Tibial artery (tissue), 4 donors: ENCODE measurements around the gene CDR2.
"Not testable (repeated sequence)": the region's sequence is repeated elsewhere in the genome, so short reads cannot be mapped to it uniquely, and the experiment has no call there.

Source experiments
- DNase-seq, 2 donors: peaks; one replicate each; pipeline ENCODE4 v3.0.0-alpha.2; 2019
- H3K27ac ChIP-seq, 2 donors: fragments of 200-600 bp; sonication (generic) in 1 of 2; 1 replicate in 1 of 2; 2 replicates in 1 of 2; pipeline ENCODE4 v1.5.1; 2018 to 2019; ENCODE audit warnings: mild to moderate bottlenecking in 1 of 2
- H3K27me3 ChIP-seq, 2 donors: fragments of 200-600 bp; sonication (generic) in 1 of 2; one replicate each; pipeline versions ENCODE4 v1.5.1 to v1.6.0; 2016 to 2019
- H3K36me3 ChIP-seq, 3 donors: fragments of 200-600 bp; sonication (generic) in 2 of 3; one replicate each; pipeline ENCODE4 v1.5.1; 2016 to 2019; ENCODE audit warnings: mild to moderate bottlenecking in 2 of 3
- H3K4me1 ChIP-seq, 4 donors: fragments of 200-600 bp; sonication (generic) in 2 of 4; 1 replicate in 3 of 4; 2 replicates in 1 of 4; pipeline ENCODE4 v1.5.1; 2016 to 2019
- H3K4me3 ChIP-seq, 2 donors: fragments of 200-600 bp; sonication (generic) in 1 of 2; 1 replicate in 1 of 2; 2 replicates in 1 of 2; pipeline ENCODE4 v1.5.1; 2018 to 2019; ENCODE audit warnings: mild to moderate bottlenecking in 2 of 2
- H3K9me3 ChIP-seq, 3 donors: fragments of 200-600 bp; sonication (generic) in 1 of 3; one replicate each; pipeline ENCODE4 v1.5.1; 2016 to 2019
- intact Hi-C: fragments of 100-400 bp; cut with DNase I; formaldehyde crosslinking; loops from one replicate; pipeline ENCODE4 v1.15.0; 2023; ENCODE audit warnings: low total_unique reads
- TF ChIP-seq, protein P1 (sequence below), 2 experiments: fragments of 200-600 bp in 1 of 2; fragments of 450-650 bp in 1 of 2; IDR thresholded peaks; one replicate each; pipeline ENCODE4 v1.5.1; 2017 to 2019; ENCODE audit warnings: antibody characterized with exemption in 2 of 2, mild to moderate bottlenecking in 1 of 2, moderate library complexity in 1 of 2

CDR2 gene

DNA sequence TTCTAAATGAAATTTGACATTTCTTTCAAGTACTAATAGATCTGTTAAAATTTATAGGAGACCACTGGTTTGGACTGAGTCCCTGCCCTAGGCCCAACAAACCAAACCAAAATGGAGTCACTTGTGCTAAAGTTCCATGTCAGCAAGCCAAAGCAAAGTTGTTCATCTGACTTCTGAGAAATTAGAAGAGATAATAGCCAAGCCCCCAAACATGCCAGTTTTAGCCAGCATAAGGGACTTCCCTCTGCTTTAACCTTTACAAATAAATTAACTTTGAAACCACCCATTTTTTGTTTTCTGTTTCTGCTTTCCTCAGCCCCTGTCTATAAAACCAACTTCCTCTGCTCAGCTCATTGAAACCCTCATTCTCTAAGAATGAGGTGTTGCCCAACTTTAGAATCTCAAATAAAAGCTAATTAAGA, 18.9 kb downstream of the CDR2 start:
- DNase-seq, result no peak
- peaks cover 0 to 28% (median 9%) of the 10 kb centered on the region in 4 donors for H3K4me1 ChIP-seq
- no peaks in the 10 kb centered on the region for H3K9me3 ChIP-seq
- TF ChIP-seq, protein P1, sequence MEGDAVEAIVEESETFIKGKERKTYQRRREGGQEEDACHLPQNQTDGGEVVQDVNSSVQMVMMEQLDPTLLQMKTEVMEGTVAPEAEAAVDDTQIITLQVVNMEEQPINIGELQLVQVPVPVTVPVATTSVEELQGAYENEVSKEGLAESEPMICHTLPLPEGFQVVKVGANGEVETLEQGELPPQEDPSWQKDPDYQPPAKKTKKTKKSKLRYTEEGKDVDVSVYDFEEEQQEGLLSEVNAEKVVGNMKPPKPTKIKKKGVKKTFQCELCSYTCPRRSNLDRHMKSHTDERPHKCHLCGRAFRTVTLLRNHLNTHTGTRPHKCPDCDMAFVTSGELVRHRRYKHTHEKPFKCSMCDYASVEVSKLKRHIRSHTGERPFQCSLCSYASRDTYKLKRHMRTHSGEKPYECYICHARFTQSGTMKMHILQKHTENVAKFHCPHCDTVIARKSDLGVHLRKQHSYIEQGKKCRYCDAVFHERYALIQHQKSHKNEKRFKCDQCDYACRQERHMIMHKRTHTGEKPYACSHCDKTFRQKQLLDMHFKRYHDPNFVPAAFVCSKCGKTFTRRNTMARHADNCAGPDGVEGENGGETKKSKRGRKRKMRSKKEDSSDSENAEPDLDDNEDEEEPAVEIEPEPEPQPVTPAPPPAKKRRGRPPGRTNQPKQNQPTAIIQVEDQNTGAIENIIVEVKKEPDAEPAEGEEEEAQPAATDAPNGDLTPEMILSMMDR (IDR thresholded peaks at IDR 0.05), result no peak
- no peaks in the 10 kb centered on the region for H3K27me3 ChIP-seq
- intact Hi-C loops, result no loop called here
- H3K4me3 ChIP-seq, result no peak overlapping the region
- peaks cover 0 to 20% (median 0%) of the 10 kb centered on the region in 3 donors for H3K36me3 ChIP-seq
- no peak overlapping the region for H3K27ac ChIP-seq

DNA sequence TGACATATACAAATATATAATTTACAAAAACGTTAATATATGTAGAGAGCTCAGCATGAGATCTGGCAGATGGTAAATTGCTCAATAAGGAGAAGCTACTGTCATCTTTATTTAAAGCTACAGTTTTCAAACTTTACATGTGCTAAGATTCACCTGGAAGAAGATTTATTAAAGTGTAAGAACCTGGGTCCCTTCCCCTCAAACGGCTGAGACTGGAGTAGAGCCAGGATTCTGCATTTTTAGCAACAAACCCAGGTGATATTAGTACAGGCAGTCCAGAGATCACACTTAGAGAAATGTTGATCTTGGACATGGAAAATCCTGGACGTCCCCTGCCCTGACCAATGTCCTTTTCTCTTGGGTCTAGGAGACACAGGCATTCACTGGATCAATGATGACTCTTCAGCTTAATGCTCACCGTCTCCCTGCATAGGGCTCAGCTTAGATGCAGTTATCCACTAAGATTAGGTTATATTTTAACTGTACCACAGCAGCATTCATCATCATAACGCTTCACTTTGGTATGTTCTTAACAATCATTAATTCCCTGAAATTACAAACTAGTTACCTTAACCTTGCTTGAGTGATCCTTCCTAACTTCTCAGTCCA, 20.4 kb downstream of the CDR2 start:
- H3K4me3 ChIP-seq, result no peak overlapping the region
- H3K36me3 ChIP-seq, result peaks cover 12 to 34% (median 14%) of the 10 kb centered on the region in 3 donors
- H3K4me1 ChIP-seq, result peaks cover 0 to 28% (median 9%) of the 10 kb centered on the region in 4 donors
- H3K27me3 ChIP-seq, result no peaks in the 10 kb centered on the region
- H3K27ac ChIP-seq, result no peak overlapping the region
- no peak for DNase-seq
- H3K9me3 ChIP-seq, result no peaks in the 10 kb centered on the region
- intact Hi-C loops, result no loop called here
- TF ChIP-seq, protein P1 (IDR thresholded peaks at IDR 0.05), result no peak

DNA sequence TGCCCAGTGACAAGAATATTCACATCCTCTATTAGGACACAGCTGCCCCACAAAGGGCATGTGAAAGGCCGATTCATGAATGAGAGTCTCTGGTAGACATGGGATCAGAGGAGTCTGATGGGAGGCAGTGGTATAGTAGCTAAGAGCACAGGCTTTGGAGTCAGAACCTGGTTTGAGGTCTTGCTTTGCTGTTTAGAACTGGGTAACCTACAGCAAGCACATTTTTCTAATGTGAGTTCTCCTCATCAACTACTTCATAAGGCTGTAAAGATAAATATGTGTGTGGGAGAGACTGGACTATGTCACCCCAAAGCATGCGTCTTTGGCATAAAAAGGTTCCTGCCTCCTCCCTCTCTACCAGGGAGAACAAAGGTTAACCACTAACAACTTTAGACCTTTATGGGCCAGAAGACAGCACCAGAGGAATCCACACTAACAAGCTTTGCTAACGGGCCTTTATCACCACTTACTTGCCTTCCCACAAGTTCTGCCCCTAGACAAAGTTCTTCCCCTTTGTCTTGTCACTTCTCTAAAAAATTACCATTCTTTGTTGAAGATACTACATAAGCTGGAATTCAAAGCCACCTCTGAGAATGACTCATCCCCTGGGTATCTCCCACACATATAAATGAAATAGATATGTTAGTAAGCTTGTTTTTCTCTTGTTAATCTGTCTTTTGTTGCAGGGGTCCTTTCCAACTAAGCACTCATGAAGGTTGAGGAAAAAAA, 21.1 kb downstream of the CDR2 start:
- no peaks in the 10 kb centered on the region for H3K27me3 ChIP-seq
- H3K4me1 ChIP-seq, result peaks cover 0 to 27% (median 9%) of the 10 kb centered on the region in 4 donors
- DNase-seq, result no peak
- no peaks in the 10 kb centered on the region for H3K9me3 ChIP-seq
- H3K4me3 ChIP-seq, result no peak overlapping the region
- H3K27ac ChIP-seq, result no peak overlapping the region
- intact Hi-C loops, result no loop called here
- H3K36me3 ChIP-seq, result peaks cover 19 to 41% (median 21%) of the 10 kb centered on the region in 3 donors
- TF ChIP-seq, protein P1 (IDR thresholded peaks at IDR 0.05), result no peak

DNA sequence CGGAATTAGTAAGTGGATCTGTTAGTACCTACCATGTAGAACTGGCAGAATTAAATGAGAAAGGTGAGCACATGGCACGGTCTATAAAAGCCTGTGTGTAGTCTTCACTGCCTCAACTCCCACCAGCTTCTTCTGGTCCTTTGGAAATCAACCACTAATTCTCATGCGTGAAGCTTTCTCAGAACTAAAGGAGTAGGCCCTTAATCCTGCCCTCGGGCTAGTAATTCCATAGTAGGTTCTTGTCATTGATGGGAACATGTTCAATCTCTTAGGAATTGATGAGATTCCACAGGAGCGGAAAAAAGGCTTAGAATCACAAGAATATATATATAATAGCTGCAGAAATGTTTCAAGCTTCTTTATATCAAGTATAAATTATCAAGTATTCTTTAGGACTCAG, 21.7 kb downstream of the CDR2 start:
- no peak overlapping the region for H3K27ac ChIP-seq
- intact Hi-C loops, result no loop called here
- TF ChIP-seq, protein P1 (IDR thresholded peaks at IDR 0.05), result no peak
- H3K4me1 ChIP-seq, result peaks cover 0 to 21% (median 8%) of the 10 kb centered on the region in 4 donors
- H3K4me3 ChIP-seq, result no peak overlapping the region
- H3K9me3 ChIP-seq, result no peaks in the 10 kb centered on the region
- no peak for DNase-seq
- no peaks in the 10 kb centered on the region for H3K27me3 ChIP-seq
- peaks cover 25 to 47% (median 27%) of the 10 kb centered on the region in 3 donors for H3K36me3 ChIP-seq

DNA sequence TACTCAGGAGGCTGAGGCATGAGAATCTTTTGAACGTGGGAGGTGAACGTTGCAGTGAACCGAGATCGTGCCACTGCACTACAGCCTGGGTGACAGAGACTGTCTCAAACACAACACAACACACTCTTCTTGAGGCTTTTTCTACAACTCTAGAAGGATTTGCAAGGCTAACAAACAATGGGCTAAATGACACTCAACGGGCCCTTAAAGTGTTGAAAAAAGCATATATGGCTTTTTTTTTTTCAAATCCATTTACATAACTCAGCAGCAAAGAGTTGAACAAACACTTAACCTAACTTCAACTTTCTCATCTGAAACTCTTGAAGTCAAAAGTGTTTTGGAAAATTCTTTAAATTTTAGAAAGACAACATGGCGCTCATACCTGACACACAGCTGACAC, 22.3 kb downstream of the CDR2 start:
- intact Hi-C loops, result no loop called here
- no peak overlapping the region for H3K4me3 ChIP-seq
- no peak for DNase-seq
- TF ChIP-seq, protein P1 (IDR thresholded peaks at IDR 0.05), result no peak
- H3K27me3 ChIP-seq, result no peaks in the 10 kb centered on the region
- no peaks in the 10 kb centered on the region for H3K9me3 ChIP-seq
- no peak overlapping the region for H3K27ac ChIP-seq
- peaks cover 0 to 15% (median 6%) of the 10 kb centered on the region in 4 donors for H3K4me1 ChIP-seq
- peaks cover 31 to 53% (median 33%) of the 10 kb centered on the region in 3 donors for H3K36me3 ChIP-seq

DNA sequence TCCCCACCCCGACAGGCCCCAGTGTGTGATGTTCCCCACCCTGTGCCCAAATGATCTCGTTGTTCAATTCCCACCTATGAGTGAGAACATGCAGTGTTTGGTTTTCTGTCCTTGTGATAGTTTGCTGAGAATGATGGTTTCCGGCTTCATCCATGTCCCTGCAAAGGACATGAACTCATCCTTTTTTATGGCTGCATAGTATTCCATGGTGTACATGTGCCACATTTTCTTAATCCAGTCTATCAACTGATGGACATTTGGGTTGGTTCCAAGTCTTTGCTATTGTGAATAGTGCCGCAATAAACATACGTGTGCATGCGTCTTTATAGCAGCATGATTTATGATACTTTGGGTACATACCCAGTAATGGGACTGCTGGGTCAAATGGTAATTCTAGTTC, 23.4 kb downstream of the CDR2 start:
- H3K4me3 ChIP-seq, intact Hi-C loops, H3K9me3 ChIP-seq, H3K27ac ChIP-seq, DNase-seq, H3K27me3 ChIP-seq: not testable (repeated sequence)
- H3K4me1 ChIP-seq, result peaks cover 0 to 13% (median 6%) of the 10 kb centered on the region in 4 donors
- H3K36me3 ChIP-seq, result peaks cover 40 to 63% (median 44%) of the 10 kb centered on the region in 3 donors
